A549 (cell line): ENCODE data around the gene FGF7. TPM values are rescaled to one million over a fixed set of nuclear protein-coding genes. Genes with fewer than 3 reads are reported as not detected.
"Not testable (repeated sequence)": the region's sequence is repeated elsewhere in the genome, so short reads cannot be mapped to it uniquely, and the experiment has no call there.

Experiments used
- ATAC-seq, 2 experiments: fragments of 200-7000 bp in 1 of 2; fragments of >200 bp in 1 of 2; cut with Nextera tagmentation in 1 of 2; cut with Tn5 transposase in 1 of 2; 3 replicates each; pipeline versions ENCODE4 v1.8.0 to v1.9.1; 2018 to 2020; ENCODE audit warnings: mild to moderate bottlenecking in 1 of 2, moderate library complexity in 1 of 2
- CTCF ChIA-PET: fragments of 300-600 bp; sonication (Branson Sonifier 250); formaldehyde crosslinking; extraction: SDS; loops from one replicate; lab custom pipeline; 2021; ENCODE audit warnings: antibody characterized with exemption, inconsistent platforms; lab: Yijun Ruan, JAX
- POLR2A ChIA-PET: fragments of 350-600 bp; formaldehyde crosslinking; extraction: SDS; loops from one replicate; lab custom pipeline; 2021; ENCODE audit warnings: antibody characterized with exemption, inconsistent platforms; lab: Yijun Ruan, JAX
- DNase-seq, 2 experiments: peaks; one replicate each; pipeline versions ENCODE4 v3.0.0 to v3.0.0-alpha.2; 2011 to 2016; ENCODE audit warnings: low read depth in 1 of 2, low spot score in 1 of 2
- FAIRE-seq: peaks from 2 replicates; lab custom pipeline; 2011; peaks lifted over from hg19 to GRCh38; lab: Jason Lieb, UNC
- H3K27ac ChIP-seq, 2 experiments: fragments of >200 bp; sonication (Bioruptor Twin); formaldehyde crosslinking; 3 replicates each; pipeline ENCODE4 v1.5.1; 2016 to 2017
- H3K4me1 ChIP-seq: fragments of >200 bp; sonication (Bioruptor Twin); formaldehyde crosslinking; 3 replicates; pipeline ENCODE4 v1.6.1; 2016
- H3K4me2 ChIP-seq: fragments of >200 bp; sonication (Bioruptor Twin); formaldehyde crosslinking; 3 replicates; pipeline ENCODE4 v1.6.1; 2016
- H3K4me3 ChIP-seq: fragments of >200 bp; sonication (Bioruptor Twin); formaldehyde crosslinking; 3 replicates; pipeline ENCODE4 v1.5.1; 2016
- H3K9me3 ChIP-seq: fragments of >200 bp; sonication (Bioruptor Twin); formaldehyde crosslinking; 3 replicates; pipeline ENCODE4 v1.6.1; 2016
- ATOH8 ChIP-seq: fragments of 250-450 bp; sonication (Bioruptor Pico); IDR thresholded peaks from 2 replicates; pipeline ENCODE4 v1.5.0; 2020; ENCODE audit warnings: low read depth, mild to moderate bottlenecking, moderate library complexity
- CTCF ChIP-seq: fragments of >200 bp; sonication (Bioruptor Twin); formaldehyde crosslinking; IDR thresholded peaks from 3 replicates; pipeline ENCODE4 v1.5.1; 2016
- EHF ChIP-seq: fragments of 250-450 bp; sonication (Bioruptor Pico); IDR thresholded peaks from 2 replicates; pipeline ENCODE4 v1.5.0; 2020; ENCODE audit warnings: mild to moderate bottlenecking
- ESRRA ChIP-seq: fragments of 150-350 bp; IDR thresholded peaks from 2 replicates; pipeline ENCODE4 v1.6.1; 2014; ENCODE audit warnings: mild to moderate bottlenecking, low read length, borderline replicate concordance
- HES2 ChIP-seq: fragments of >200 bp; sonication (Bioruptor Twin); formaldehyde crosslinking; IDR thresholded peaks from 2 replicates; pipeline ENCODE4 v1.6.1; 2016
- JUN ChIP-seq, 2 experiments: fragments of >200 bp; sonication (Bioruptor Twin); formaldehyde crosslinking; IDR thresholded peaks; 2 replicates in 1 of 2; 3 replicates in 1 of 2; pipeline ENCODE4 v1.6.1; 2016 to 2017
- KDM1A ChIP-seq: fragments of 200-600 bp; sonication (generic); IDR thresholded peaks from 2 replicates; pipeline ENCODE4 v1.6.1; 2016; ENCODE audit warnings: low read depth, mild to moderate bottlenecking
- MAFK ChIP-seq: fragments of 450-650 bp; IDR thresholded peaks from 2 replicates; pipeline ENCODE4 v1.6.1; 2014; ENCODE audit not compliant: partially characterized antibody
- RAD21 ChIP-seq, 2 experiments: fragments of >200 bp in 1 of 2; sonication (Bioruptor Twin) in 1 of 2; formaldehyde crosslinking in 1 of 2; IDR thresholded peaks in 1 of 2; conservative IDR thresholded peaks in 1 of 2; 2 replicates in 1 of 2; 3 replicates in 1 of 2; pipeline ENCODE4 v1.6.1; 2012 to 2018; ENCODE audit warnings: inconsistent platforms in 1 of 2
- RARB ChIP-seq: fragments of 250-450 bp; sonication (Bioruptor Pico); IDR thresholded peaks from 2 replicates; pipeline ENCODE4 v1.8.0; 2021; ENCODE audit warnings: mild to moderate bottlenecking, moderate library complexity
- RCOR1 ChIP-seq: fragments of 150-350 bp; IDR thresholded peaks from 2 replicates; pipeline ENCODE4 v1.6.1; 2014; ENCODE audit warnings: antibody characterized with exemption, low read length, low read depth
- RFX5 ChIP-seq: fragments of 450-650 bp; IDR thresholded peaks from 2 replicates; pipeline ENCODE4 v1.7.1; 2014; ENCODE audit warnings: antibody characterized with exemption, mild to moderate bottlenecking, moderate library complexity
- ZC3H11A ChIP-seq: fragments of 450-650 bp; IDR thresholded peaks from 2 replicates; pipeline ENCODE4 v1.6.1; 2014; ENCODE audit warnings: antibody characterized with exemption, mild to moderate bottlenecking
- ZFP36 ChIP-seq: fragments of 450-650 bp; IDR thresholded peaks from 2 replicates; pipeline ENCODE4 v1.6.1; 2014; ENCODE audit warnings: borderline replicate concordance; ENCODE audit not compliant: partially characterized antibody
- WGBS: methylation state at CpG from one replicate; pipeline ENCODE4 v1.1.6; 2017; ENCODE audit errors: missing lambda C conversion rate; 5-methylcytosine and 5-hydroxymethylcytosine counted together
- polyA plus RNA-seq, 4 experiments: library from polyadenylated mRNA; depleted of rRNA in 3 of 4; stranded (reverse); fragments of >200 nt; fragmentation: RNase III in 1 of 4; extraction: RNeasy Plus Mini Kit Qiagen cat#74134 plus additional on column Dnase treatment in 1 of 4; gene quantifications; 2 replicates in 3 of 4; 3 replicates in 1 of 4; pipeline ENCODE4 v1.2.3, GENCODE V29; 2011 to 2017
- TF ChIP-seq, protein P1 (sequence below): fragments of >200 bp; sonication (Bioruptor Twin); formaldehyde crosslinking; IDR thresholded peaks from 3 replicates; pipeline ENCODE4 v1.6.1; 2016
- TF ChIP-seq, protein P2 (sequence below): fragments of 250-450 bp; sonication (Bioruptor Pico); IDR thresholded peaks from 2 replicates; pipeline ENCODE4 v1.5.0; 2021; ENCODE audit warnings: mild to moderate bottlenecking, moderate library complexity, borderline replicate concordance

FGF7 gene
- polyA plus RNA-seq, 2 of the 4 experiments (the other 2 are of a cell fraction), result not detected

- WGBS, result 23% methylated on average over 2 of the region's 2 CpGs
- POLR2A ChIA-PET, result no interaction called here
- ATAC-seq, result no peak
- Histone ChIP-seq H3K4me2 (0 out of 3 replicates have a peak overlapping the region, but pooled peaks have one; percentile 25), H3K27ac (no peak overlapping the region), H3K4me3 (no peak overlapping the region)
- TF ChIP-seq RARB (CRISPR knock-in tag), result no peak
- TF ChIP-seq EHF (CRISPR knock-in tag), result no peak
- TF ChIP-seq, protein P1, sequence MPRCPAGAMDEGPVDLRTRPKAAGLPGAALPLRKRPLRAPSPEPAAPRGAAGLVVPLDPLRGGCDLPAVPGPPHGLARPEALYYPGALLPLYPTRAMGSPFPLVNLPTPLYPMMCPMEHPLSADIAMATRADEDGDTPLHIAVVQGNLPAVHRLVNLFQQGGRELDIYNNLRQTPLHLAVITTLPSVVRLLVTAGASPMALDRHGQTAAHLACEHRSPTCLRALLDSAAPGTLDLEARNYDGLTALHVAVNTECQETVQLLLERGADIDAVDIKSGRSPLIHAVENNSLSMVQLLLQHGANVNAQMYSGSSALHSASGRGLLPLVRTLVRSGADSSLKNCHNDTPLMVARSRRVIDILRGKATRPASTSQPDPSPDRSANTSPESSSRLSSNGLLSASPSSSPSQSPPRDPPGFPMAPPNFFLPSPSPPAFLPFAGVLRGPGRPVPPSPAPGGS, result no peak
- TF ChIP-seq ZFP36, result no peak
- TF ChIP-seq JUN (IDR thresholded peaks at IDR 0.05), result no peak
- no peak for TF ChIP-seq RAD21 (conservative IDR thresholded peaks at IDR 0.05 in 1 of 2, IDR thresholded peaks at IDR 0.05 in 1 of 2)
- no peak for TF ChIP-seq ZC3H11A
- TF ChIP-seq, protein P2, sequence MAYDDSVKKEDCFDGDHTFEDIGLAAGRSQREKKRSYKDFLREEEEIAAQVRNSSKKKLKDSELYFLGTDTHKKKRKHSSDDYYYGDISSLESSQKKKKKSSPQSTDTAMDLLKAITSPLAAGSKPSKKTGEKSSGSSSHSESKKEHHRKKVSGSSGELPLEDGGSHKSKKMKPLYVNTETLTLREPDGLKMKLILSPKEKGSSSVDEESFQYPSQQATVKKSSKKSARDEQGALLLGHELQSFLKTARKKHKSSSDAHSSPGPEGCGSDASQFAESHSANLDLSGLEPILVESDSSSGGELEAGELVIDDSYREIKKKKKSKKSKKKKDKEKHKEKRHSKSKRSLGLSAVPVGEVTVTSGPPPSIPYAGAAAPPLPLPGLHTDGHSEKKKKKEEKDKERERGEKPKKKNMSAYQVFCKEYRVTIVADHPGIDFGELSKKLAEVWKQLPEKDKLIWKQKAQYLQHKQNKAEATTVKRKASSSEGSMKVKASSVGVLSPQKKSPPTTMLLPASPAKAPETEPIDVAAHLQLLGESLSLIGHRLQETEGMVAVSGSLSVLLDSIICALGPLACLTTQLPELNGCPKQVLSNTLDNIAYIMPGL (CRISPR knock-in tag), result no peak
- no peak for TF ChIP-seq RFX5
- TF ChIP-seq, all 56 proteins: peak for 0
- FAIRE-seq, result no peak
- no peak for DNase-seq
- H3K9me3 ChIP-seq, result no peaks in the 10 kb centered on the region
- CTCF ChIA-PET, result no interaction called here
- H3K4me1 ChIP-seq, result no peaks in the 10 kb centered on the region
These were observed 45.4 kb downstream of the FGF7 start for GRCh38 chr15:49468481-49468839.

GRCh38 chr15:49471248-49471647 is 48.2 kb downstream of the FGF7 start:
- not testable (repeated sequence) for H3K4me1 ChIP-seq
- 0 out of 3 replicates have a peak, but pooled peaks have one; percentile 5 for TF ChIP-seq CTCF
- TF ChIP-seq, all 56 proteins: peak for 1; not testable (repeated sequence) for 55
- FAIRE-seq, H3K9me3 ChIP-seq, DNase-seq, H3K27ac ChIP-seq, ATAC-seq, H3K4me2 ChIP-seq, H3K4me3 ChIP-seq, CTCF ChIA-PET, POLR2A ChIA-PET: not testable (repeated sequence)
- WGBS, result 29% methylated on average over 4 of the region's 4 CpGs

DNA sequence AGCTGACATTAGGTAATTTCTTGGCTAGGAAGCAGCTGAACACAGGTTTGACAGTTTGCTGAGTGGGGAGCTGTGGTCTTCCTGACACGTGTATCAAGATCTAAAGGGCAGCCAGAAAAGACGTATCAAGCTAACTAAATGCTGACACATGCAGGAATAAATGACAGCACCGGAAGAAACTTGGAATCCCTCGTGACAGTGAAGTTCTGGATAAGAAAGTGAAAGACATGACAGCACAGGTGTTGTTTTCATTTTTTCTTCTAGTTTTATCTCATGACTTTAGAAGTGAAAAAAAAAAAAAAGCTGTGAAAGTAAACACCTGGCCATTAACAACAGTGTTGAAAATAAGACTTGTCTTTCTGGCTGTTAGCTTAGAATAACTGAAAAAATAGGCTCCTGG is 48.7 kb downstream of the FGF7 start:
- H3K4me3 ChIP-seq, result no peak overlapping the region
- H3K4me1 ChIP-seq, result no peaks in the 10 kb centered on the region
- no peak for TF ChIP-seq JUN (IDR thresholded peaks at IDR 0.05)
- peak; percentile 53 for TF ChIP-seq MAFK
- no peak for TF ChIP-seq KDM1A
- TF ChIP-seq CTCF, result no peak
- TF ChIP-seq ATOH8 (CRISPR knock-in tag), result no peak
- no peak for TF ChIP-seq RCOR1
- no peak for TF ChIP-seq HES2
- no peak for TF ChIP-seq ESRRA
- DNase-seq, result no peak
- 37% methylated on average over 4 of the region's 4 CpGs for whole genome bisulfite sequencing
- no peak overlapping the region for H3K4me2 ChIP-seq
- no peak for ATAC-seq
- FAIRE-seq, result no peak
- H3K9me3 ChIP-seq, result no peaks in the 10 kb centered on the region
- ChIA-PET CTCF (no interaction called here), POLR2A (no interaction called here)
- H3K27ac ChIP-seq, result no peak overlapping the region
